ENCODE measurements around the gene ADM2. TPM values are rescaled to one million over a fixed set of nuclear protein-coding genes. Genes with fewer than 3 reads are reported as not detected.
A peak's percentile ranks its signal among the peaks of the same experiment; 100 is the strongest.

Gene ADM2
- total and polyA plus RNA-seq, 2 of the 13 experiments (the other 11 are each of a cell fraction or from before 2014, with no cell fraction given): 1.2 to 3.0 TPM

DNA sequence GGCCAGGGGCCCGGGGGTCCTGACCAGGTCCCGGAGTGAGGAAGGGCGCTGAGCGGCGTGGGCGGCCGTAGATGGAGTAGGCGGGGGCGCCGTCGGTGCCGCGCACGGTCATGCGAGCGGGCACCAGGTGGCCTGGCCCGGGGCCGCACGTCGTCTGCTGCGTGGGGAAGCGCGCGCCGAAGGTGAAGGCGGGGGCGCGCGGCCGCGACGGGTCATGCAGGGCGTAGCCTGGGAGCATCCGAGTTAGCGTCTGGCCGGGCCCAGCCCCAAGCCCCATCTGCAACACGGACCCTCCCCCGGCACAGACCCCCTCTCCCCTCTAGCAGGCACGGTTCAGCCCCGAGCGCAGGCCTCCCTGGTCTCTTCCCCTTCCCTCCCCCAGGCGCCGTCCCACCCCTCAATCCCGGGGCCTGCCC, 50.2 kb downstream of the ADM2 start (continued):
- TF ChIP-seq ZNF607 (CRISPR knock-in tag; IDR thresholded peaks at IDR 0.05; ENCODE audit: borderline replicate concordance): peak; percentile 60; the same call in 1 of the 2 replicates
- TF ChIP-seq ZNF777 (CRISPR knock-in tag; IDR thresholded peaks at IDR 0.05): peak; percentile 94
- 0 out of 2 replicates have a peak, but pooled peaks have one; percentile 55 for TF ChIP-seq CAMTA2 (CRISPR knock-in tag; IDR thresholded peaks at IDR 0.05; ENCODE audit: borderline replicate concordance)
- TF ChIP-seq NCOR1 (IDR thresholded peaks at IDR 0.05; ENCODE audit: borderline replicate concordance, low read length): no peak

DNA sequence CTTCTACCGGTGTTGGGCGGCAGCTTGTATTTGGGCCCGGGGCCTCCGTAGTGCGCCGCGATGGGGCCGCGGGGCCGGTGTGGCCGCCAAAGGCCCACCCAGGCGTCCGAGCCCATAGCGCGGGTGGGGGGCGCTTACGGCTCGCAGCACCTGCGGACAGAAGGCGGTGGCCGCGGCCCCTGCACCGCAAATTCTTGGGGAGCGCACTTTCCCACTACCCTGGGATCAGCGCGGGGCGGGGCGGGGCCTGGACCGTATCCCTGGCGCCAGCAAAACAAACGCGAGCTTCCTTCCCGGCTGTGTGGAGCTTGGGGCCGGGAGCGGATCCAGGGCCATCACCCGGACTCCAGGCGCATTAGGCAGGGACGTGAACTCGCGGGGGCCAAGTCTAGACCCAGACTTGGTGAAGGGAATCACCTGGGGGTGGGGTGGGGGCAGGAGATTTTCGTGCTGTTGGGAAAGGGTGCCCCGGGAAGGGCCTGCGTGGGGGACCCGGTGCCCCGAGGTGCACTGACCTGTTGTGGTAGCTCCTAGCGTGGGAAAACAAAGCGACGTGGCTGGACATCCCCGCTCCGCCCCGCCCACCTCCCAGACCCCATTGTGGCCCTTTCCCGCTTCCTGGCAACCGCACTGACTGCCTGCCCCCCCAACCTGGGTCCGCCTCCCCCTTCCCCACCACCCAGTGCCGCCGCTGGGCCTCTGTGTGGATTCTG, 50.8 kb downstream of the ADM2 start:
- intact Hi-C loops (cut with micrococcal nuclease; ENCODE audit: unreplicated experiment): no loop called here
- Histone ChIP-seq H2AFZ (ENCODE audit: low read length) (no peak overlapping the region), H3K27me3 (ENCODE audit: control insufficient read depth in 1 of 2, insufficient read depth in 2 of 2, low read length in 2 of 2) (0 out of 5 replicates have a peak, but pooled peaks cover 0 to 6% of the 10 kb centered on the region in 2 experiments), H4K20me1 (ENCODE audit: insufficient read depth, low read length) (no peaks in the 10 kb centered on the region), H3K9me3 (ENCODE audit: low read length) (no peaks in the 10 kb centered on the region), H3K27ac (ENCODE audit: extremely low read length, insufficient read depth, low read length) (peak overlapping the region; percentile 74), H3K79me2 (ENCODE audit: insufficient read depth, low read length) (no peaks in the 10 kb centered on the region), H3K36me3 (replicated peaks in 1 of 2; ENCODE audit: control insufficient read depth in 1 of 2, insufficient read depth in 2 of 2, low read length in 2 of 2) (no peaks in the 10 kb centered on the region), H3K4me1 (ENCODE audit: insufficient read depth, low read length) (peaks cover 68% of the 10 kb centered on the region), H3K4me3 (replicated peaks in 1 of 3; ENCODE audit: insufficient read depth in 1 of 3, low read depth in 2 of 3, low read length in 3 of 3) (peak overlapping the region; percentile 58 to 83 (median 74)), H3K4me2 (ENCODE audit: low read depth, low read length) (peak overlapping the region; percentile 84), H3K9ac (ENCODE audit: insufficient read depth, low read depth, low read length) (peak overlapping the region; percentile 73)
- ChIA-PET CTCF (ENCODE audit: low intra/inter-chr PET ratio, low total read pairs) (no interaction called here), POLR2A (interaction anchor here (0.8 to 5.9 kb wide), 8 partner anchors 9 to 109 kb away, joined by 3 to 34 read pairs (median 6); partner anchors contain the start of genes CHKB, KLHDC7B, LMF2 and NCAPH2)
- in situ Hi-C loops (cut with HindIII; ENCODE audit: extremely low pct_ligation_motif_present, low pct_unique_long_range_greater_than_20kb): loop anchor here (5.0 kb wide), 1 partner anchor 35 kb away; no protein-coding TSS in a partner anchor
- 4% methylated on average over 27 of the region's 56 CpGs for WGBS (ENCODE audit: low lambda C conversion rate)
- DNase-seq (ENCODE audit: low spot score) (no peak), ATAC-seq (peak; percentile 38), FAIRE-seq (no peak)
- no TSS peak for BruUV-seq (replicated peaks)
- TF ChIP-seq ZNF556 (CRISPR knock-in tag; IDR thresholded peaks at IDR 0.05; ENCODE audit: borderline replicate concordance): no peak
- TF ChIP-seq ARNT2 (CRISPR knock-in tag; IDR thresholded peaks at IDR 0.05; ENCODE audit: low read depth): peak; percentile 24; the same call in 1 of the 2 replicates
- no peak for TF ChIP-seq ELF1 (CRISPR knock-in tag; IDR thresholded peaks at IDR 0.05)
- TF ChIP-seq ZSCAN22 (CRISPR knock-in tag; IDR thresholded peaks at IDR 0.05): no peak
- TF ChIP-seq HDAC1 (CRISPR knock-in tag; IDR thresholded peaks at IDR 0.05): no peak
- no peak for TF ChIP-seq MYNN (CRISPR knock-in tag; IDR thresholded peaks at IDR 0.05; ENCODE audit: low read depth)
- TF ChIP-seq RXRA (CRISPR knock-in tag; IDR thresholded peaks at IDR 0.05): no peak
- TF ChIP-seq, protein P1, sequence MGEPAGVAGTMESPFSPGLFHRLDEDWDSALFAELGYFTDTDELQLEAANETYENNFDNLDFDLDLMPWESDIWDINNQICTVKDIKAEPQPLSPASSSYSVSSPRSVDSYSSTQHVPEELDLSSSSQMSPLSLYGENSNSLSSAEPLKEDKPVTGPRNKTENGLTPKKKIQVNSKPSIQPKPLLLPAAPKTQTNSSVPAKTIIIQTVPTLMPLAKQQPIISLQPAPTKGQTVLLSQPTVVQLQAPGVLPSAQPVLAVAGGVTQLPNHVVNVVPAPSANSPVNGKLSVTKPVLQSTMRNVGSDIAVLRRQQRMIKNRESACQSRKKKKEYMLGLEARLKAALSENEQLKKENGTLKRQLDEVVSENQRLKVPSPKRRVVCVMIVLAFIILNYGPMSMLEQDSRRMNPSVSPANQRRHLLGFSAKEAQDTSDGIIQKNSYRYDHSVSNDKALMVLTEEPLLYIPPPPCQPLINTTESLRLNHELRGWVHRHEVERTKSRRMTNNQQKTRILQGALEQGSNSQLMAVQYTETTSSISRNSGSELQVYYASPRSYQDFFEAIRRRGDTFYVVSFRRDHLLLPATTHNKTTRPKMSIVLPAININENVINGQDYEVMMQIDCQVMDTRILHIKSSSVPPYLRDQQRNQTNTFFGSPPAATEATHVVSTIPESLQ (CRISPR knock-in tag; conservative IDR thresholded peaks at IDR 0.05): no peak
- no peak for TF ChIP-seq EHMT2 (IDR thresholded peaks at IDR 0.05; ENCODE audit: borderline replicate concordance, low read depth, low read length)
- TF ChIP-seq ZFP36L2 (CRISPR knock-in tag; IDR thresholded peaks at IDR 0.05): no peak
- TF ChIP-seq ZMAT3 (CRISPR knock-in tag; conservative IDR thresholded peaks at IDR 0.05): no peak
- no peak for TF ChIP-seq ZNF619 (CRISPR knock-in tag; IDR thresholded peaks at IDR 0.05)
- TF ChIP-seq, protein P2, sequence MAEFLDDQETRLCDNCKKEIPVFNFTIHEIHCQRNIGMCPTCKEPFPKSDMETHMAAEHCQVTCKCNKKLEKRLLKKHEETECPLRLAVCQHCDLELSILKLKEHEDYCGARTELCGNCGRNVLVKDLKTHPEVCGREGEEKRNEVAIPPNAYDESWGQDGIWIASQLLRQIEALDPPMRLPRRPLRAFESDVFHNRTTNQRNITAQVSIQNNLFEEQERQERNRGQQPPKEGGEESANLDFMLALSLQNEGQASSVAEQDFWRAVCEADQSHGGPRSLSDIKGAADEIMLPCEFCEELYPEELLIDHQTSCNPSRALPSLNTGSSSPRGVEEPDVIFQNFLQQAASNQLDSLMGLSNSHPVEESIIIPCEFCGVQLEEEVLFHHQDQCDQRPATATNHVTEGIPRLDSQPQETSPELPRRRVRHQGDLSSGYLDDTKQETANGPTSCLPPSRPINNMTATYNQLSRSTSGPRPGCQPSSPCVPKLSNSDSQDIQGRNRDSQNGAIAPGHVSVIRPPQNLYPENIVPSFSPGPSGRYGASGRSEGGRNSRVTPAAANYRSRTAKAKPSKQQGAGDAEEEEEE (CRISPR knock-in tag; IDR thresholded peaks at IDR 0.05; ENCODE audit: borderline replicate concordance): no peak
- TF ChIP-seq FOXK2 (IDR thresholded peaks at IDR 0.05): no peak
- TF ChIP-seq, protein P3, sequence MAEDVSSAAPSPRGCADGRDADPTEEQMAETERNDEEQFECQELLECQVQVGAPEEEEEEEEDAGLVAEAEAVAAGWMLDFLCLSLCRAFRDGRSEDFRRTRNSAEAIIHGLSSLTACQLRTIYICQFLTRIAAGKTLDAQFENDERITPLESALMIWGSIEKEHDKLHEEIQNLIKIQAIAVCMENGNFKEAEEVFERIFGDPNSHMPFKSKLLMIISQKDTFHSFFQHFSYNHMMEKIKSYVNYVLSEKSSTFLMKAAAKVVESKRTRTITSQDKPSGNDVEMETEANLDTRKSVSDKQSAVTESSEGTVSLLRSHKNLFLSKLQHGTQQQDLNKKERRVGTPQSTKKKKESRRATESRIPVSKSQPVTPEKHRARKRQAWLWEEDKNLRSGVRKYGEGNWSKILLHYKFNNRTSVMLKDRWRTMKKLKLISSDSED (CRISPR knock-in tag; IDR thresholded peaks at IDR 0.05): no peak

Measured in HepG2 (cell line).